GM12878 (cell line): ENCODE results near the gene PHGDH. TPM values are rescaled to one million over a fixed set of nuclear protein-coding genes. Genes with fewer than 3 reads are reported as not detected.

Experiments used
- ATAC-seq: fragments of 200-7000 bp; cut with Tn5 transposase; 3 replicates; pipeline ENCODE4 v1.9.1; 2020; ENCODE audit warnings: mild to moderate bottlenecking, moderate library complexity
- BruUV-seq: library from RNA; stranded (reverse); fragments of 400-500 nt; replicated peaks from 2 replicates; lab custom pipeline; 2021; lab: Mats Ljungman, UMichigan
- CTCF ChIA-PET: fragments of 300-600 bp; sonication (Branson Sonifier 250); formaldehyde crosslinking; extraction: SDS; loops from one replicate; lab custom pipeline; 2021; ENCODE audit warnings: inconsistent platforms; lab: Yijun Ruan, JAX
- POLR2A ChIA-PET: fragments of 350-600 bp; formaldehyde crosslinking; extraction: SDS; loops from one replicate; lab custom pipeline; 2021; ENCODE audit warnings: inconsistent platforms; lab: Charles Lee
- RAD21 ChIA-PET: fragments of 300-600 bp; sonication (Branson Sonifier 250); formaldehyde crosslinking; loops from one replicate; lab custom pipeline; 2023; ENCODE audit warnings: antibody characterized with exemption; ENCODE audit not compliant: unreplicated experiment; lab: Charles Lee
- SMC1A ChIA-PET: fragments of 300-600 bp; sonication (Branson Sonifier 250); formaldehyde crosslinking; loops from one replicate; lab custom pipeline; 2023; ENCODE audit not compliant: unreplicated experiment, uncharacterized antibody; lab: Charles Lee
- DNase-seq: peaks from one replicate; pipeline ENCODE4 v3.0.0-alpha.2; 2011; ENCODE audit warnings: low read depth, low spot score
- FAIRE-seq: peaks from 3 replicates; lab custom pipeline; 2011; peaks lifted over from hg19 to GRCh38; lab: Jason Lieb, UNC
- H2AFZ ChIP-seq: 2 replicates; pipeline ENCODE4 v1.6.0; 2011; ENCODE audit warnings: low read depth, low read length, control low read depth; ENCODE audit not compliant: control insufficient read depth
- H3K27ac ChIP-seq: 2 replicates; pipeline ENCODE4 v1.5.1; 2011; ENCODE audit warnings: control low read depth; ENCODE audit not compliant: control insufficient read depth, insufficient read depth
- H3K27me3 ChIP-seq, 2 experiments: replicated peaks in 1 of 2; 2 replicates each; pipeline versions ENCODE4 v1.6.0 to v1.6.1; 2011; ENCODE audit warnings: low read length in 1 of 2; ENCODE audit not compliant: control insufficient read depth in 2 of 2, insufficient read depth in 2 of 2
- H3K36me3 ChIP-seq, 2 experiments: 2 replicates each; pipeline ENCODE4 v1.5.1; 2011; ENCODE audit warnings: low read length in 1 of 2; ENCODE audit not compliant: control insufficient read depth in 2 of 2, insufficient read depth in 2 of 2
- H3K4me1 ChIP-seq: 2 replicates; pipeline ENCODE4 v1.6.1; 2011; ENCODE audit warnings: mild to moderate bottlenecking, low read length, moderate library complexity, mixed read lengths; ENCODE audit not compliant: control insufficient read depth, insufficient read depth
- H3K4me2 ChIP-seq: 2 replicates; pipeline ENCODE4 v1.6.0; 2011; ENCODE audit warnings: control low read depth; ENCODE audit not compliant: control insufficient read depth, insufficient read depth
- H3K4me3 ChIP-seq: fragments of 200-600 bp; sonication (generic); 2 replicates; pipeline ENCODE4 v1.5.1; 2016
- H3K79me2 ChIP-seq: 2 replicates; pipeline ENCODE4 v1.6.0; 2011; ENCODE audit warnings: low read length; ENCODE audit not compliant: control insufficient read depth, insufficient read depth
- H3K9ac ChIP-seq: 2 replicates; pipeline ENCODE4 v1.8.0; 2011; ENCODE audit warnings: low read length, control low read depth, mixed read lengths; ENCODE audit not compliant: control insufficient read depth, insufficient read depth
- H3K9me3 ChIP-seq: replicated peaks from 3 replicates; pipeline ENCODE4 v1.5.1; 2011; ENCODE audit warnings: mild to moderate bottlenecking, low read length; ENCODE audit not compliant: control insufficient read depth, insufficient read depth
- H4K20me1 ChIP-seq: 2 replicates; pipeline ENCODE4 v1.6.0; 2011; ENCODE audit not compliant: control insufficient read depth, insufficient read depth
- CTCF ChIP-seq, 3 experiments: IDR thresholded peaks in 2 of 3; conservative IDR thresholded peaks in 1 of 3; 2 replicates each; pipeline ENCODE4 v1.5.1; 2011; ENCODE audit warnings: low read depth in 3 of 3, low read length in 3 of 3, mild to moderate bottlenecking in 3 of 3, control low read depth in 2 of 3, moderate library complexity in 2 of 3, inconsistent platforms in 1 of 3, mixed read lengths in 1 of 3; ENCODE audit not compliant: control insufficient read depth in 2 of 3, insufficient read depth in 1 of 3; ENCODE audit errors: extremely low read depth in 1 of 3
- ETV6 ChIP-seq, 2 experiments: fragments of 450-650 bp in 1 of 2; IDR thresholded peaks in 1 of 2; conservative IDR thresholded peaks in 1 of 2; 2 replicates each; pipeline ENCODE4 v1.6.1; 2014; ENCODE audit warnings: antibody characterized with exemption in 1 of 2, borderline replicate concordance in 1 of 2, low read depth in 1 of 2, mild to moderate bottlenecking in 1 of 2, moderate library complexity in 1 of 2
- HDAC2 ChIP-seq: fragments of 200-600 bp; sonication (generic); IDR thresholded peaks from 2 replicates; pipeline ENCODE4 v1.6.1; 2017
- IRF4 ChIP-seq: IDR thresholded peaks from 2 replicates; pipeline ENCODE4 v1.6.1; 2011; ENCODE audit warnings: low read depth, low read length
- NR2F1 ChIP-seq: fragments of 450-650 bp; conservative IDR thresholded peaks from 2 replicates; pipeline ENCODE4 v1.6.1; 2017; ENCODE audit warnings: mild to moderate bottlenecking
- POLR2AphosphoS2 ChIP-seq: IDR thresholded peaks from 2 replicates; pipeline ENCODE4 v1.6.1; 2011; ENCODE audit warnings: low read depth, mild to moderate bottlenecking, low read length, improper control_type of control experiment, moderate library complexity
- ZSCAN29 ChIP-seq: fragments of 450-650 bp; IDR thresholded peaks from 2 replicates; pipeline ENCODE4 v1.6.1; 2017; ENCODE audit warnings: mild to moderate bottlenecking, moderate library complexity
- in situ Hi-C: fragments of 300-500 bp; cut with MboI; formaldehyde crosslinking; loops from 9 replicates; pipeline ENCODE4 v1.14.3; 2018; ENCODE audit warnings: mixed read lengths
- intact Hi-C: fragments of 100-400 bp; cut with micrococcal nuclease; formaldehyde crosslinking; loops from one replicate; pipeline ENCODE4 v1.14.2; 2022; ENCODE audit not compliant: unreplicated experiment
- polyA plus RNA-seq, 11 experiments: library from polyadenylated mRNA; depleted of rRNA in 4 of 11; unstranded in 6 of 11; stranded (reverse) in 5 of 11; fragments of >200 nt; fragmentation: Nextera tagmentation in 4 of 11; fragmentation: Illumina TruSeq in 1 of 11; extraction: Ambion mirVana in 4 of 11; extraction: Trizol in 1 of 11; gene quantifications; 1 replicate in 1 of 11; 2 replicates in 10 of 11; pipeline versions ENCODE4 v1.2.1 to v1.2.3, GENCODE V29; 2011 to 2016; ENCODE audit warnings: inconsistent platforms in 2 of 11, missing spikeins in 2 of 11, low read depth in 1 of 11
- total RNA-seq, 4 experiments: library from RNA; depleted of rRNA in 3 of 4; stranded (reverse); fragments of >200 nt in 3 of 4; fragmentation: Illumina TruSeq in 1 of 4; extraction: Trizol in 1 of 4; gene quantifications; 2 replicates each; pipeline versions ENCODE4 v1.2.1 to v1.2.3, GENCODE V29; 2013 to 2021

PHGDH gene
- total and polyA plus RNA-seq, 10 of the 15 experiments (the other 5 are each of a cell fraction or from before 2014, with no cell fraction given): 3.9 to 47.8 (median 25.9) TPM

- TF ChIP-seq CTCF (IDR thresholded peaks at IDR 0.05 in 2 of 3, conservative IDR thresholded peaks at IDR 0.05 in 1 of 3; ENCODE audit: control insufficient read depth in 2 of 3, extremely low read depth in 1 of 3, insufficient read depth in 1 of 3, low read depth in 3 of 3, low read length in 3 of 3): no peak
- no peak for TF ChIP-seq ETV6 (conservative IDR thresholded peaks at IDR 0.05 in 1 of 2, IDR thresholded peaks at IDR 0.05 in 1 of 2; ENCODE audit: borderline replicate concordance in 1 of 2, low read depth in 1 of 2)
- no peak for TF ChIP-seq POLR2AphosphoS2
These were observed 24.2 kb upstream of the PHGDH start (continued) for GRCh38 chr1:119687434-119688079.

- ChIA-PET CTCF (interaction anchor here (1.2 to 1.5 kb wide), 2 partner anchors 9 to 14 kb away, joined by 4 read pairs; no protein-coding TSS in a partner anchor), POLR2A (no interaction called here), RAD21 (interaction anchor here (1.1 to 2.1 kb wide), 2 partner anchors 69 to 77 kb away, joined by 3 to 4 read pairs; no protein-coding TSS in a partner anchor), SMC1A (no interaction called here)
- BruUV-seq: no TSS peak
- no peak overlapping the region for H3K4me2 ChIP-seq
- H3K4me3 ChIP-seq: no peak overlapping the region
- no peaks in the 10 kb centered on the region for H4K20me1 ChIP-seq
- FAIRE-seq (no peak), DNase-seq (no peak), ATAC-seq (no peak)
- no peaks in the 10 kb centered on the region for H3K36me3 ChIP-seq
- no peaks in the 10 kb centered on the region for H3K9me3 ChIP-seq
- in situ Hi-C loops: no loop called here
- no peaks in the 10 kb centered on the region for H3K4me1 ChIP-seq
- H2AFZ ChIP-seq: no peak overlapping the region
- no peak overlapping the region for H3K27ac ChIP-seq
- no peak overlapping the region for H3K9ac ChIP-seq
- H3K27me3 ChIP-seq: 0 out of 4 replicates have a peak, but pooled peaks cover 0 to 2% of the 10 kb centered on the region in 2 experiments
- intact Hi-C loops: no loop called here
- TF ChIP-seq ZSCAN29: no peak
- no peak for TF ChIP-seq HDAC2
- no peak for TF ChIP-seq IRF4
- no peak for TF ChIP-seq NR2F1
- H3K79me2 ChIP-seq: no peaks in the 10 kb centered on the region
These were observed 22.9 kb upstream of the PHGDH start for GRCh38 chr1:119688810-119689209.
